Activated CD8-positive, alpha-beta T cell treated with anti-CD3 and anti-CD28 coated beads for 36 hours (primary cell): ENCODE data around the gene PRKCE. TPM values are rescaled to one million over a fixed set of nuclear protein-coding genes. Genes with fewer than 3 reads are reported as not detected.

ENCODE experiments used
- ATAC-seq: fragments of 200-7000 bp; cut with Tn5 transposase; one replicate; pipeline ENCODE4 v1.10.0; 2021; ENCODE audit warnings: mild to moderate bottlenecking, moderate library complexity
- CTCF ChIA-PET: fragments of 350-600 bp; sonication (Branson Sonifier 250); formaldehyde crosslinking; loops from one replicate; lab custom pipeline; 2021; ENCODE audit warnings: antibody characterized with exemption; lab: Charles Lee
- POLR2A ChIA-PET: fragments of 350-600 bp; sonication (Branson Sonifier 250); formaldehyde crosslinking; loops from one replicate; lab custom pipeline; 2021; ENCODE audit warnings: antibody characterized with exemption; lab: Charles Lee
- DNase-seq: peaks from one replicate; pipeline ENCODE4 v3.0.0-alpha.2; 2020
- H3K27ac Mint-ChIP-seq: one replicate; pipeline ENCODE4 v1.8.0; 2021; ENCODE audit warnings: mild to moderate bottlenecking, mixed read lengths
- H3K27me3 Mint-ChIP-seq: one replicate; pipeline ENCODE4 v1.8.0; 2021; ENCODE audit warnings: mixed read lengths
- H3K36me3 Mint-ChIP-seq: one replicate; pipeline ENCODE4 v1.8.0; 2021; ENCODE audit warnings: low read depth, mixed read lengths
- H3K4me1 Mint-ChIP-seq: one replicate; pipeline ENCODE4 v1.8.0; 2021; ENCODE audit warnings: low read depth, mixed read lengths
- H3K4me3 Mint-ChIP-seq: one replicate; pipeline ENCODE4 v1.8.0; 2021; ENCODE audit warnings: mild to moderate bottlenecking, moderate library complexity, mixed read lengths
- H3K9me3 Mint-ChIP-seq: one replicate; pipeline ENCODE4 v1.8.0; 2021; ENCODE audit warnings: mixed read lengths
- intact Hi-C: fragments of 100-400 bp; cut with micrococcal nuclease; formaldehyde crosslinking; loops from one replicate; pipeline ENCODE4 v1.10.0; 2022
- total RNA-seq, 2 experiments: library from RNA; stranded (reverse); gene quantifications; one replicate each; pipeline ENCODE4 v1.2.3, GENCODE V29; 2021
- TF ChIP-seq, protein P1 (sequence below): fragments of 200-600 bp; IDR thresholded peaks from one replicate; pipeline ENCODE4 v1.8.0; 2022; ENCODE audit warnings: antibody characterized with exemption, mild to moderate bottlenecking

PRKCE gene
- total RNA-seq, 2 experiments from 2014 or later = 11.5 to 11.9 TPM

DNA sequence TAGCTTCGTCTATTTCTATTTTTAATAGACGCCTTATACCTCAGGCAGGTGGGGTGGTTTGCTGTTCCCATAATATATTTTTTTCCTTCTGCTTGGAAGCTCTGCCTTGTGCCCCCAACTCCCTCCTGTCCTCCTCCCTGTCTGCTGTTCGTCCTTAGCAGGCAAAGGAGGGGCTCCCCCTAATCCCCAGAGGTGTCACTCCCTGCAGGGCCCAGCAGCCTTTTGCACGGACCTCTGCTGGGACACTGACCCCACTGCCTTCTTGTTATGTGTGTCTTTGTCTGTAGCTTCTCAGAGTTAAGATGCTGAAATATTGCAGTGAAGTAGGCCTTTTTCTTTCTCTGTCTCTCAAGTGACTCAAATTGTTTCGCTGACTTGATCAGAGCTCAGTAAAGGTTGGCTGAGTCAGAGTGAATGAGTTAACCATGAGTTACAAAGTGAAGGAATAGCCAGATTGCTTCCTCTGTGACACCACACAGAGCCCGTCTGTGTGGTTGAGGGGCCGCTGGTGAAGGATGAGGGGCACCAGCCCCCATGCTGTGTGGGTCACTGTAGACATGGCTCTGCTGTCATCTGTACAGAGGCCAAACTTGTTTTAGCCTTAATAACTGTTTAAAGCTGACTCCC lies 47.7 kb downstream of the PRKCE start:
- DNase-seq = peak; percentile 23
- Mint-ChIP-seq H3K36me3 (no peaks in the 10 kb centered on the region), H3K9me3 (no peaks in the 10 kb centered on the region), H3K4me3 (no peak overlapping the region), H3K27me3 (no peaks in the 10 kb centered on the region), H3K27ac (no peak overlapping the region), H3K4me1 (peaks cover 10% of the 10 kb centered on the region)
- CTCF ChIA-PET = interaction anchor here (0.9 kb wide), 1 partner anchor 49 kb away, joined by 3 read pairs; no protein-coding TSS in a partner anchor
- TF ChIP-seq, protein P1, sequence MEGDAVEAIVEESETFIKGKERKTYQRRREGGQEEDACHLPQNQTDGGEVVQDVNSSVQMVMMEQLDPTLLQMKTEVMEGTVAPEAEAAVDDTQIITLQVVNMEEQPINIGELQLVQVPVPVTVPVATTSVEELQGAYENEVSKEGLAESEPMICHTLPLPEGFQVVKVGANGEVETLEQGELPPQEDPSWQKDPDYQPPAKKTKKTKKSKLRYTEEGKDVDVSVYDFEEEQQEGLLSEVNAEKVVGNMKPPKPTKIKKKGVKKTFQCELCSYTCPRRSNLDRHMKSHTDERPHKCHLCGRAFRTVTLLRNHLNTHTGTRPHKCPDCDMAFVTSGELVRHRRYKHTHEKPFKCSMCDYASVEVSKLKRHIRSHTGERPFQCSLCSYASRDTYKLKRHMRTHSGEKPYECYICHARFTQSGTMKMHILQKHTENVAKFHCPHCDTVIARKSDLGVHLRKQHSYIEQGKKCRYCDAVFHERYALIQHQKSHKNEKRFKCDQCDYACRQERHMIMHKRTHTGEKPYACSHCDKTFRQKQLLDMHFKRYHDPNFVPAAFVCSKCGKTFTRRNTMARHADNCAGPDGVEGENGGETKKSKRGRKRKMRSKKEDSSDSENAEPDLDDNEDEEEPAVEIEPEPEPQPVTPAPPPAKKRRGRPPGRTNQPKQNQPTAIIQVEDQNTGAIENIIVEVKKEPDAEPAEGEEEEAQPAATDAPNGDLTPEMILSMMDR = no peak
- POLR2A ChIA-PET = no interaction called here
- intact Hi-C loops = no loop called here
- peak; percentile 91 for ATAC-seq

DNA sequence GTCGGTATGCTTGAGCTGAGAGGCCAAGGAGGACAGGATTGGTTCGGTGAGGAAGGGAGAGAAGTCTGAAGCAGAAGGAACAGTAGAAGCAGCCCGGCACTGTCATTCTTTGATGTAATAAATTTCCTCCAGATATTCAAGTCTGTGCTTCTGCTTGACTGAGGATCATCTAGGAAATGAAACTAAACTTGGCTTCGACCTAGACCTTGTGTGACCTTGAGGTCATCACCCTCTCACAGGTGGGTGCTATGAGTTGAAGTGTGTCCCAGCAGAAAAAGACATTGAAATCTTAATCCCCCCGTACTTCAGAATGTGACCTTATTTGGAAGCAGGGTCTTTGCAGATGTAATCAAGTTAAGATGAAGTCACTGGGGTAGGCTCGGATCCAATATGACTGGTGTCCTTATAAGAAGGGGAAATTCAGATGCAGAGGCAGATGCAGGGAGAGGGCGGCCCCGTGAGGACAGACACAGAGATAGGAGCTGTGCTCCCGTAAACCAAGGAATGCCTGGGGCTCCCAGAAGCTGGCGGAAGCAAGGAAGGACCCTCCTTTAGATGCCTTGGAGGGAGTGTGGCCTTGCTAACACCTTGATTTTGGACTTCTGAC lies 49.0 kb downstream of the PRKCE start:
- H3K4me3 Mint-ChIP-seq = no peak overlapping the region
- TF ChIP-seq, protein P1 = no peak
- no peak for ATAC-seq
- H3K36me3 Mint-ChIP-seq = no peaks in the 10 kb centered on the region
- H3K9me3 Mint-ChIP-seq = no peaks in the 10 kb centered on the region
- ChIA-PET CTCF (no interaction called here), POLR2A (no interaction called here)
- H3K4me1 Mint-ChIP-seq = peaks cover 10% of the 10 kb centered on the region
- no peak for DNase-seq
- intact Hi-C loops = no loop called here
- H3K27me3 Mint-ChIP-seq = no peaks in the 10 kb centered on the region
- no peak overlapping the region for H3K27ac Mint-ChIP-seq

DNA sequence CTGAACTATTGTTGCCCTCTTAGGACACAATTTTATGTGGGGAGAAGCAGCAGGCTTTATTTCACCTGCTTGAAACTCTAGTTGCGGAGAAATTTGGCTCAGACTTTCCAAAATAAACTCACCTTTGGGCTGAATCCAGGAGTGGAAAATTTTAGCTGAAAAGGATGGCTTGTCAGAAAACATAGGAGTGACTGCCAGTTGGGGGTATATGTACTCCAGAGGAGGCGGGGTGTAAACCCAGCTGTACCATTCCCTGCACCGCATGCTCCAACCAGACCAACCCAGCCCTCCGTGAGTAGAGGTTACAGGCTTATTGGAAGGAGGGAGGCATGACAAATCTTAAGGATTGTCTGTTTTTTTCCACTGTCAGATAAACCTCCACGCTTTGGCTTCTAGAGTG lies 53.8 kb downstream of the PRKCE start:
- Mint-ChIP-seq H3K27me3 (no peaks in the 10 kb centered on the region), H3K36me3 (peaks cover 13% of the 10 kb centered on the region), H3K9me3 (peaks cover 6% of the 10 kb centered on the region), H3K4me1 (no peaks in the 10 kb centered on the region), H3K4me3 (no peak overlapping the region), H3K27ac (no peak overlapping the region)
- no peak for ATAC-seq
- POLR2A ChIA-PET = no interaction called here
- DNase-seq = no peak
- CTCF ChIA-PET = no interaction called here
- TF ChIP-seq, protein P1 = no peak
- intact Hi-C loops = no loop called here

DNA sequence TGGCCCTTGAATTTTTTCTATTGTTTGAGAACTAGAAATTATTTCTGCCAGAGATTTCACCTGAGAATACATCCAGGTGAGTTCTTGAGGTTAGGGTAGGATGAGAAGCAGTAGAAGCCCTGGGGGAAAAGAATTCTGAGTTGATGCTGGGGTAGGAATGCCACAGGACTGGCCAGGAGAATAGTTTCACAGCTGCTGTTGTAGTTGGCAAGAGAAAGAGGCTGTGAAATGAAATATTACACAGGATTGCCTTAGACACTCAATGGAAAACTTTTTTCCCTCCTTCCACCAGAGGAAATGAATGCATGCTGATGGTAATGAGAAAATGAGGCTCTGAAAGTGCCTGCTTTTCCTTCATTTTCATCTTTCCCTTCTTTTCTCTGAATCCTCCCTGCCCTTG lies 54.6 kb downstream of the PRKCE start:
- peaks cover 6% of the 10 kb centered on the region for H3K9me3 Mint-ChIP-seq
- H3K27ac Mint-ChIP-seq = no peak overlapping the region
- no peak overlapping the region for H3K4me3 Mint-ChIP-seq
- no peaks in the 10 kb centered on the region for H3K27me3 Mint-ChIP-seq
- H3K4me1 Mint-ChIP-seq = no peaks in the 10 kb centered on the region
- ATAC-seq (no peak), DNase-seq (no peak)
- TF ChIP-seq, protein P1 = no peak
- H3K36me3 Mint-ChIP-seq = peaks cover 13% of the 10 kb centered on the region
- intact Hi-C loops = no loop called here
- ChIA-PET CTCF (no interaction called here), POLR2A (no interaction called here)

DNA sequence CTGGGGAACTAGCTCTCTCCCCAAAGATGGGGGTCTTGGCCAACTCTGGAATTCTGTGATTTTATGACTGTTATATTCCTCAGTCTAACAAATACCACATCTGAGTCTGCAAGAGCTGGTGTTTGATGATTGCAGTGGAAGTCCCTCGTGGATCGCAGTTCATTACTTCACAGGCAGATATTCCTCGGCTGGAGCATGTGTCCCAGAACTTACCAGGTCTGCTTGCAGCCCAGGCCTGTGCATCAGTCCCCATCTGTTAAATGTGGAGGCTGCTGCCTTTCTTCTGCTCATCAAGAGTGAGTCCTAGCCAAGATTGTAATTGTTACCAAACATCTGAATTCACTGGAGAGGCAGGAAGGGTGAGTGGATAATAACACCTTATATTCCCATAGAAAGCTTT lies 55.5 kb downstream of the PRKCE start:
- intact Hi-C loops = no loop called here
- no peaks in the 10 kb centered on the region for H3K27me3 Mint-ChIP-seq
- H3K4me1 Mint-ChIP-seq = no peaks in the 10 kb centered on the region
- H3K36me3 Mint-ChIP-seq = peaks cover 13% of the 10 kb centered on the region
- ChIA-PET POLR2A (no interaction called here), CTCF (no interaction called here)
- no peak overlapping the region for H3K4me3 Mint-ChIP-seq
- DNase-seq (no peak), ATAC-seq (no peak)
- peaks cover 6% of the 10 kb centered on the region for H3K9me3 Mint-ChIP-seq
- TF ChIP-seq, protein P1 = no peak
- no peak overlapping the region for H3K27ac Mint-ChIP-seq
